SK-N-MC (cell line): ENCODE results near the gene SHANK2.

Source experiments
- EZH2 ChIP-seq: fragments of 200-600 bp; sonication (generic); IDR thresholded peaks from one replicate; pipeline ENCODE4 v1.6.1; 2017; ENCODE audit warnings: antibody characterized with exemption
- FOXP2 ChIP-seq: optimal IDR thresholded peaks from 2 replicates; pipeline ENCODE3; 2011; ENCODE audit warnings: mild to moderate bottlenecking, moderate library complexity; ENCODE audit not compliant: insufficient read depth; ENCODE audit errors: extremely low read length, control extremely low read depth
- POLR2AphosphoS5 ChIP-seq: IDR thresholded peaks from 2 replicates; pipeline ENCODE4 v1.6.1; 2012; ENCODE audit warnings: mild to moderate bottlenecking, low read depth, low read length, borderline replicate concordance

- no peak for TF ChIP-seq POLR2AphosphoS5
- TF ChIP-seq EZH2 = no peak
- TF ChIP-seq FOXP2 = no peak
Observed at GRCh38 chr11:71251761-71252268, 562 bp downstream of the SHANK2 start.
